NCI-H524 (cell line): Measurements from ENCODE around the gene TMEM150C.
"Not testable (repeated sequence)": the region's sequence is repeated elsewhere in the genome, so short reads cannot be mapped to it uniquely, and the experiment has no call there.

Experiments
- DNase-seq, 2 experiments: peaks; one replicate each; lab custom pipeline; 2025; lab: John Stamatoyannopoulos, UW

TMEM150C gene

DNA sequence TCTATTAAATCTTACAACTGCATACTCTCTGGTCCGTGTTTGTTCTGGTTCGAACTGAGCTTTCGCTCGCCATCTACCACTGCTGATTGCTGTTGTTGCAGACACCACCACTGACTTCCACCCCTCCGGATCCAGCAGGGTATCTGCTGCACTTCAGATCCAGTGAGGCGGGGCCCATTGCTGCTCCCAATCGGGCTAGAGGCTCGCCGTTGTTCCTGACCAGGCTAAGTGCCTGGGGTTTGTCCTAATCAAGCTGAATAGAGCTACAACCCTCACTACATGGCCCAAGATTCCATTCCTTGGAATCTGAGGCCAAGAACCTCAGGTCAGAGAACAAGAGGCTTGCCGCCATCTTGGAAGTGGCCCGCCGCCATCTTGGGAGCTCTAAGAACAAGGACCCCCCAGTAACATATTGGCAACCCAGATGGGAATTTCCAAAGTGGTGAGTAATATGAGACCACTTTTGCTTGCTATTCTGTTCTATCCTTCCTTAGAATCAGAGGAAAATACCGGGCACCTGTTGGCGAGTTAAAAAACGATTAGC, 88.1 kb downstream of the TMEM150C start:
- DNase-seq, result peak in 1 of 2 experiments; percentile 31

DNA sequence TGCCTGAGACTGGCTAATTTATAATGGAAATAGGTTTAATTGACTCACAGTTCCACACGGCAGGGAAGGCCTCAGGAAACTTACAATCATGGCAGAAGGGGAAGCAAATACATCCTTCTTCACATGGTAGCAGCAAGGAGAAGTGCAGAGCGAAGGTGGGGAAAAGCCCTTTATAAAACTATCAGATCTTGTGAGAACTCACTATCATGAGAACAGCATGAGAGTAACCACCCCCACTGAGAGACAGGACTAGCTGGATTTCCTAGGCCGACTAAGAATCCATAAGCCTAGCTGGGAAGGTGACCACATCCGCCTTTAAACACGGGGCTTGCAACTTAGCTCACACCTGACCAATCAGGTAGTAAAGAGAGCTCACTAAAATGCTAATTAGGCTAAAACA, 88.7 kb downstream of the TMEM150C start:
- DNase-seq, result not testable (repeated sequence)

DNA sequence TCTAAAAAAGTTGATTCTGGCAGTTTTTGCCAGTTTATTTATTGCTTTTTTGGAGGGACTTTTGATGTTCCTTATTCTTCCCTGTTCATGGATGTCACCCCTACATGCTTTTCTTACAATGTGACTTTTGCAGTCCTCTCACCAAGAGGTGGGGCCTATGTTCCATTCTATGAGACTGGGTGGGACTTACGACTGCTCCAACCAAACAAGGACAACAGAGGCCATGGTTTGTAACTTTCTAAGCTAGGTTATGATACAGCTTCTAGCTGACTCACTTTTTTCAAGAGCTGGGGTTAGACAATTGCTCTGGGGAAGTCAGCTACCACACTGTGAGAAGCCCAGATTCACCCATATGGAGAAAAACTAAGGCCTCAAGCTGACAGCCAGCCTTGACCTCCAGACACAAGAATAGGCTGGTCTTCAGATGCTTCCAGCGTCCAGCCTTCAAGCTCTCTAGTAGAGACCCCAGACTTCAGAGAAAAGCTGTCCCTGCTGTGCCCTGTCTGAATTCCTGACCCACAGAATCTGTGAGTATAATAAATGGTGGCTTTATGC, 91.9 kb downstream of the TMEM150C start:
- no peak for DNase-seq

DNA sequence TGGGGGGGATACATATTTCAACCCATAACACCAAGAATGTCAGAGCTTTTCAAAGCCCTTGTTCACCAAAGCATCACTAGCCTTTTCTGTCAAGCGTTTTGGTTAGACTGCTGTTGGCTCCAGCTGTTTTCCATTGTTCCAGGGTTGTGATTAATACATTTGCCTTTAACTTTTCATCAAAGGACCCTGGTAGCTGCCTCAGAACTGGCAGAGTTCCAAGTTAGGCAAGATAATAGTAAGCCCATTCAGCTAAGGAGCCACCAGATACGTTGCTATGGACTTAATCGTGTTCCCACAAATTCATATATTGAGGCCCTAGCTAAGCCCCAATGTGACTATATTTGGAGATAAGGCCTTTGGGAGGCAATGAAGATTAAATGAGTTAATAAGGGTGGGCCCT, 94.3 kb downstream of the TMEM150C start:
- DNase-seq, result no peak

DNA sequence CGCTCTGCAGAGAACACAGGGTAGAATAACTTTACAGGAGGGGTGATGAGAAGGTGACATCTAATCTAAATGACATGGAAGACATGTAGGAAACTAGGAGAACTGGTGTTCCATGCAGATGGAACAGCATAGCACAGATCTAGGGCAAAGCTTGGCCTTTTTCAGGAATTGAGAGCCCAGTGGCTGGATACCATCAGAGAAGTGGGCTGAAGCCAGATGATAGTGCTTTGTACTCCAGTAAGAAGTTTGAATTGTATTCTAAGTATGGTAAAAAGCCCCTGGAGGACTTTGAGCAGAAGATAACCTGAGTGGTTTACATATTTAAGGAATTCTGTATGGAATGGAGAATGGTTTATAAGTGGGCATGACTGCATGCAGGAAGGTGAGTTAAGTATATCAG, 98.6 kb downstream of the TMEM150C start:
- DNase-seq, result no peak

DNA sequence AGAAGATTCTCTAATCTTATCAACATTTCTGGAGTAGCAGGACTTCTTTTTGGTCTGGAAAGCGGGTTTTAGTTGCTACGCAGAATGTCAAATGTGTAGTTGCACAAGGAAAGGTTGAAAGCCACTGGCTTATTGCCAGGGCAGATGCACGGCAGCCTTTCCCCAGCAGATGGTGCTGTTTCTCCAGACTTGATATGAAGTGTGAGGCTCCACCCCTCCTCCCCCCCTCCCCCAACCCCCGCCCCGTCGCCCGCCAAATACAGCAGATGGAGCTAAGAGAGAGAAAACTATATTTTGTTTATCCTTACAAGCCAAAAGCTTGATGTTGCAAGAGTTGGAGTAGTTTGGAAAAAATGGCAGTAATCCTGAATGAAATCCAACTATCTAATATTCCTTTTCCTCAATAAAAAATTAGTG, 99.4 kb downstream of the TMEM150C start:
- peak; percentile 42 to 65 for DNase-seq

DNA sequence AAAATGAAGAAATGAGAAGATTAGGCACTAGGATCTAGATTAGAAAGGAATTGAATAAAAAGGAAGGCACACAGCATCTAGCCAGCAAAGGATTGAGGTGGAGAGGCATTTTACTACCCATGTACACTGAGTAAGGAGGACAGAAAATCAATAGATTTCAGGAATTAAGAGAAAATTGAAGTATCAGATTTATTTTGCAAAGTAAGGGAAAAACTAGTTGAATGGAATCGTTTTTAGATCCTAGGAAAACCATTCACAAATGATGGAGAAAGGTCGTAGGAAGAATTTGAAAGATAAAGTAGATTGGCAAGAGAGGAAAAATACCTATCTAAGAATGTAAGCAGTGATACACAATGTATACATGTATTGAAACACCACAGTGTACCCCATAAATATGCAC, 100.1 kb downstream of the TMEM150C start:
- no peak for DNase-seq

DNA sequence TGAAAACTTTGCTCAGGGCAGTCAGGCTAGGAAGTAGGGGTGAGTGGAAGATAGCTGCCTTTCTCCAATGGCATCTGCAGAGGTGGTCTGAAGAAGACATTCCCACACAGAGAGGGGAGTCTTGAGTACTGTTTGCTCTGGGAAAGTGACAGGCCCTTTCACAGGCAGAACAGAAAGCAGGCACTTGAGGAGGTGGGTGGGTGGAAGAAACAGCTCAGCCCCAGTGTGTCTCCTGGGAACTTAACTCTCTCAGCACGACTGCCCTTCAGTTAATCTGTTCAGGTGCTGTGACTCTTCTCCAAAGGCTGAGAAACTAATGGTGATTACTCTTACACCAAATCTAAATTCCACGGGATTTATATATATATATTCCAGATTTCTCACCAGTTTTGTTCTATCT, 103.1 kb downstream of the TMEM150C start:
- no peak for DNase-seq

DNA sequence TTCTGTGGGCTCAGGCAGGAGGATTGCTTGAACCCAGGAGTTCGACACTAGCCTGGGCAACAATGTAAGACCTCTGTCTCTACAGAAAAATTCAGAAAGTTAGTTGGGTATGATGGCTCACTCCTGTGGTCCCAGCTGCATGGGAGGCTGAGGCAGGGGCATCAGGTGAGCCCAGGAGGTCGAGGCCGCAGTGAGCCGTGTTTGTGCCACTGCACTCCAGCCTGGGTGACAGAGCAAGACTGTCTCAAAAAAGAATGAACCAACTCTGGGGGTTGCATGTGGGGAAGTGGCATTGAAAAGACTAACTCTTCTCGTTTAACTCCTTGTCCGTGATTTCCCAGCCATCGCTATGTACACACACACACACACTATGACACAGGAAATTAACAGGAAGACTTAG, 104.5 kb downstream of the TMEM150C start:
- no peak for DNase-seq

DNA sequence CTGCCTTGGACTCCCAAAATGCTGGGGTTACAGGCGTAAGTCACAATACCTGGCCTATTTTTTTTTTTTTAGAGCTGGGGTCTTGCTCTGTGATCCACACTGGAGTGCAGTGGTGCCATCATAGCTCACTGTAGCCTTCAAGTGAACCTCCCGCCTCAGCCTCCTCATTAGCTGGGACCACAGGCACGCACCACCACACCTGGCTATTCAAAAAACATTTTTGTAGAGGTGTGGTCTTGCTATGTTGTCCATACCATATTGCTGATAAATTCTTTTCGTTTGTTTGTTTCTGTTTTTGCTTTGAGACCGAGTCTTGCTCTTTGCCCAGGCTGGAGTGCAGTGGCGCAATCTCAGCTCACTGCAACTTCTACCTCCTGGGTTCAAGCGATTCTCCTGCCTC, 109.8 kb downstream of the TMEM150C start:
- DNase-seq, result no peak

DNA sequence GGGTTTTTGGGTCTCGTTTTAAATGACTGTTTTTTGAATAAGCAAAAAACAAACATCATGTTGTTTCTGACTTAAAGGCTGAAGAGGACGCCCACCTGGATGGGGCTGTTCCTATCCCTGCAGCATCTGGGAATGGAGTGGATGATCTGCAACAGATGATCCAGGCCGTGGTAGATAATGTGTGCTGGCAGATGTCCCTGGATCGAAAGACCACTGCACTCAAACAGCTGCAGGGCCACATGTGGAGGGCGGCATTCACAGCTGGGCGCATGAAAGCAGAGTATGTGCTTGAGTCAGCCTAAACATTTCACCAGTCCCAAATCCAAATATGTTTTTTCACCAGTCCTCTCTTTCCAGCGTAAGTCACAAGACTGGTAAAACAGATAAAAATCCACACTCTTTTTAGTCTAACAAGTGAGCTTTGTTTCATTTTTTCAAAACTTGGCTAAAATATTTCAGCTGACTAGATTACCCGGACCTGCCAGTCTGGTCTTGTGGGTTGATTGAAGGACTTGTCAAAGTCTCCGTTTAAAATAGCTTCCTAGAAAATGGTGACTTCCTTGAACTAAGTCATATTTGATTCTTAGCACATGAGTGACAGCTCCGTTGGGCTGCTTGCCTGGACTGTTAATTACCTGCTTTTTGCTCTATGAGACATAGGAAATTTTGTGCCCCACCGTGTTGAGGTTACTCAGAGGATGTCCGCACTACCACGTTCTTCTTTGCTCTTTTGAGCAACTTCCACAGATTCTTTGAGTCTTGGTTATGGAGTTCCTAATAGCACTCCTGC, 110.6 kb downstream of the TMEM150C start:
- peak in 1 of 2 experiments; percentile 26 for DNase-seq

DNA sequence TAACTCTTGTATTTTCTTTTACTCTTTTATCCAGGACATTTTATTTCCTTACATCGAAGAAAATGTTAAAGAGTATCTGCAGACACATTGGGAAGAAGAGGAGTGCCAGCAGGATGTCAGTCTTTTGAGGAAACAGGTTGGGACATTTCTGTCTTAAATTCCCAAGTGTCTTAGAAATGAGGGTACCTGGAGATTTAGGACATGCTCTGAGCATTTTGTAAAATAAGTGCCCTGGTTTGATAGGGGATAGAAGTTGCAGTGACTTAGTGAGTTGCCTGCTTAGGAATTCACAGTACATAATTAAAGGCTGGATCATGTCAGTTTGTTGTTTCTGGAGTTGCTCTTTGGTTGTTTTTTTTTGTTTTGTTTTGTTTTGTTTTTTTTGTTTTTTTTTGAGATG, 113.9 kb downstream of the TMEM150C start:
- DNase-seq, result no peak

DNA sequence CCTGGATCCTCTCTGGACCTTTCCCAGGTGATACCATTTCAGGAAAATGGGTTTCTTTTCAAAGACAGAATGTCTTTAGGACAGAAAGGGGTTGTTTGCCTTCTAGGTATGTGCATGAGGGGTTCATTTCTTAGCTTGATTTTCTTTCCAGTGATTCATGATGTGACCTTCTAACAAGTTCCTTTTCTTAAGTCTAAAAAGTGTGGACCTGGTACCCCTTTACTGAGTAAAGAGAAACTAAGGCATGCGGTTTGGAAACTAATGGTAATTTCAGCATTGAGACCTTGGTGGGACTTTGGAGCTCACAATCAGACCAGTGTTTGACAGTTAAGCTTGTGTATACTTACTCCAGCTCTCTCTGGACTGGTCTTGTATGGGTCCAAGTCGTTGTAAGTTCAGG, 122.7 kb downstream of the TMEM150C start:
- no peak for DNase-seq

DNA sequence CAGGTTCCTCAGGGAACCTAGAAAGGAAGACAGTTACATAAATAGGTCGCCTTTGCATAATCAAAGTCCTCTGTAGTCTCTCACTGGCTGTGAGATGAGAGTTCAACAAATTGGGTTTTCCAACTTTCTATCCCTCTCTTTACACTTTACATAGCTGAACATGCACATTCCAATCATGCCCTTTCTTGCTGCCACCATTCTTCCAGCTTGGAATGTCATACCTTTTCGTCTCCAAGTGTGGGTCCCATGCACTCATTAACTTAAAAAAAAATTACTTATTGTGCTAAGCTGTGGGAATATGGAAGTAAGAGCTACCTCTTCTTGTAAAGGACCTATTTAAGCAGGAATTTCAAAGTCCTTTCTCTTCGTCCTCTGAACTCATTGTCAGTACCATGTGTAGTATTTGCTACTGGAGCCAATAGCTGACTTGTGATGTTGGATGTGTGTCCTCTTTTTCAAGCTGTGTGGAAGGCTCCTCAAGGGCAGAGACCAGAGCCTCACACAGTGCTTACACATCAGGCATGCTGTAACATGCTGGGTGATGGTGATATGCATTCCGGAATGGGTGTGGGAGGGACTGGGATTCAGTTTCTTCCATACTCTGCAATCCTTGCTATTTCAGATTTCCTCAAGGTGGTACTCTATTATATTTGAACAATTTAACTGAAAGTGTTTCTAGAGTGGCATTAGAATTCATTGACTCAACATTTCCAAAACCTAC, 124.3 kb downstream of the TMEM150C start:
- no peak for DNase-seq

DNA sequence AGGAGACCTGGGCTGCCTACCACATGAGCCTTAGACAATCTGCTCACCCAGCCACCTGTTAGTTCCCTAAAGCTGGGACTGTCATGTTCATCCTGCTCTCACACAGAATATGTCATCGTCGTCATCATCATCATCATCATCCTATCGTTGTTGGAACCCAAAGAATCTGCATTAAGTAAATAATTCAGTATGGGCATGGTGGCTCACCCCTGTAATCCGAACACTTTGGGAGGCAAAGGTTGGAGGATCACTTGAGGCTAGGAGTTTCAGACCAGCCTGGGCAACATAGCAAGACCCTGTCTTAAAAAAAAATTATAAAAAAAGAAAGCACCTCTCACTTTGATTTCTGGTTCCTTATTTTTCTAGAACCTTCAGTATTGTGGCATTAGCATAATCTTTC, 125.0 kb downstream of the TMEM150C start:
- DNase-seq, result no peak

DNA sequence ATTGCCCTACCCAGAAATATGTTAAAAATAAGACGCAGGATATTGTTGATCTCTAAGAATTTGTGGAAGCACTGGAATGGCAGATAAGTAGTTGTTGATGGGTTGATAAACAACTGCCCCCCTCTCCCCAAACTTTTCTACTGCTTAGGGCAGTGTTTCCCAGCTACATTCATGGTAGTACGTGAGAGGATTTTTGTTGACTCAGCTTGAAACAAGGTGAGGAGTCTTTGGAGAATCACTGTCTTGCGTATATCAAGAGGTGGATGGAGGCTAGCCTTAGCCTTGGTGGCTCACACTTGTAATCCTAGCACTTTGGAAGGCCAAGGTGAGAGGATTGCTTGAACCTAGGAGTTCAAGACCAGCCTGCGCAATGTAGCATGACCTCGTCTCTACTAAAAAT, 125.7 kb downstream of the TMEM150C start:
- no peak for DNase-seq

DNA sequence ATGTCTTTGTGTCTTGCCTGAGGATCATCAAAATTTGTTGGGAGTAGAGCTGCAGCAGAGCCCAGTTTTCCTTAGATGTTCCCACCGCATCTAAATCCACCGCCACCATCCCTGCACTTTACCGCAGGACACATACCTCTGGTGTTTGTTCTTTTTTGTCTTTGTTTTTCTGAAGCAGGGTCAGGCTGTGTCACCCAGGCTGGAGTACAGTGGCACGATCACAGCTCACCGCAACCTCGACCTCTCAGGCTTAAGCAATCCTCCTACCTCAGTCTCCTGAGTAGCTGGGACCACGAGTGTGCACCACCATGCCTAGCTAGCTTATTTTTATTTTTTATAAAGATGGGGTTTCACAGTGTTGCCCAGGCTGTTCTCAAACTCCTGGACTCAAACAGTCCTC, 126.8 kb downstream of the TMEM150C start:
- no peak for DNase-seq

DNA sequence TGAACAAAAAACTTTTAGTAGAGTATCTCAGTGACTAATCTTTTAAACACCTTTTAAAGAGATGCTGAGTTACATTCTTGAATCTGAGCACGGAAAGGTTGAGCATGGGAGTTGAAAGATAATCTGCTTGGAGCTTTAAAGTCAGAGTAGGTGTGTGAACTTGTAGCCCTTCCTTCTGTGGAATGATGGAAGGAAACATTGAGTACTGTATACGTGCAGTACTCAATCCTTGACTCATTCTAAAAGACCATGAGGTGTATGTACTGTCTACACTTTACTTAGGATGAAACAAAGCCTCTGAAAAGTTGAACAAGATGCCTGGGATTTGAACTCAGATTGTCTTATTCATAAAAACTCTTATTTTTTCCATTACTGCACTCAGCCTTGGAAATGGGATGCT, 128.0 kb downstream of the TMEM150C start:
- DNase-seq, result no peak
